Dedifferentiated amniotic fluid mesenchymal stem cell (primary cell): ENCODE data around the gene HECW1.
"Not testable (repeated sequence)": the region's sequence is repeated elsewhere in the genome, so short reads cannot be mapped to it uniquely, and the experiment has no call there.

Experiments used
- DNase-seq: peaks from one replicate; pipeline ENCODE4 v3.0.0-alpha.2; 2016; ENCODE audit errors: extremely low spot score

Gene HECW1

GRCh38 chr7:43112459-43112940, at the start of gene HECW1:
Gene HECW1, plus strand, starts transcription at chr7:43112647. Its CDS starts 131,259 bp downstream, at chr7:43243906.
- DNase-seq, result no peak

- DNase-seq, result no peak
Measured at GRCh38 chr7:43071604-43072003, 40.8 kb upstream of the HECW1 start.

GRCh38 chr7:43072530-43072929, 39.9 kb upstream of the HECW1 start:
- DNase-seq, result no peak

GRCh38 chr7:43073811-43074210, 38.6 kb upstream of the HECW1 start:
- not testable (repeated sequence) for DNase-seq

- DNase-seq, result no peak
Measured at GRCh38 chr7:43076189-43076605, 36.2 kb upstream of the HECW1 start.

GRCh38 chr7:43076606-43077005, 35.8 kb upstream of the HECW1 start:
- DNase-seq, result no peak

- no peak for DNase-seq
Measured at GRCh38 chr7:43077285-43077684, 35.2 kb upstream of the HECW1 start.

- DNase-seq, result no peak
Measured at GRCh38 chr7:43077732-43078391, 34.6 kb upstream of the HECW1 start.

GRCh38 chr7:43078794-43079193, 33.7 kb upstream of the HECW1 start:
- no peak for DNase-seq

GRCh38 chr7:43081603-43082002, 30.8 kb upstream of the HECW1 start:
- no peak for DNase-seq

GRCh38 chr7:43083106-43083505, 29.3 kb upstream of the HECW1 start:
- peak; percentile 19 for DNase-seq

GRCh38 chr7:43085017-43085416, 27.4 kb upstream of the HECW1 start:
- DNase-seq, result no peak

- no peak for DNase-seq
Measured at GRCh38 chr7:43085992-43086391, 26.5 kb upstream of the HECW1 start.

GRCh38 chr7:43092819-43093218, 19.6 kb upstream of the HECW1 start:
- no peak for DNase-seq

- DNase-seq, result no peak
Measured at GRCh38 chr7:43096875-43097274, 15.6 kb upstream of the HECW1 start.

- no peak for DNase-seq
Measured at GRCh38 chr7:43099750-43100149, 12.7 kb upstream of the HECW1 start.

GRCh38 chr7:43104874-43105520, 7.5 kb upstream of the HECW1 start:
- no peak for DNase-seq

- DNase-seq, result no peak
Measured at GRCh38 chr7:43105521-43106120, 6.8 kb upstream of the HECW1 start.

GRCh38 chr7:43108255-43109011, 4.0 kb upstream of the HECW1 start:
- peak; percentile 35 for DNase-seq

GRCh38 chr7:43110791-43111535, 1.5 kb upstream of the HECW1 start:
- no peak for DNase-seq

- DNase-seq, result no peak
Measured at GRCh38 chr7:43111630-43112458, 603 bp upstream of the HECW1 start.
